Left kidney (tissue), 8 donors: ENCODE measurements around the gene CFAP69. TPM values are rescaled to one million over a fixed set of nuclear protein-coding genes. Genes with fewer than 3 reads are reported as not detected.

ENCODE experiments used
- DNase-seq: peaks from one replicate; pipeline ENCODE4 v3.0.0-alpha.2; 2013
- long read RNA-seq, 8 donors: transcript quantifications; one replicate each; lab custom pipeline, GENCODE V29; 2026
- polyA plus RNA-seq: library from polyadenylated mRNA; unstranded; fragments of 120-200 nt; gene quantifications from one replicate; pipeline ENCODE4 v1.2.1, GENCODE V29; 2013; ENCODE audit not compliant: insufficient read length

The CFAP69 gene, protein sequence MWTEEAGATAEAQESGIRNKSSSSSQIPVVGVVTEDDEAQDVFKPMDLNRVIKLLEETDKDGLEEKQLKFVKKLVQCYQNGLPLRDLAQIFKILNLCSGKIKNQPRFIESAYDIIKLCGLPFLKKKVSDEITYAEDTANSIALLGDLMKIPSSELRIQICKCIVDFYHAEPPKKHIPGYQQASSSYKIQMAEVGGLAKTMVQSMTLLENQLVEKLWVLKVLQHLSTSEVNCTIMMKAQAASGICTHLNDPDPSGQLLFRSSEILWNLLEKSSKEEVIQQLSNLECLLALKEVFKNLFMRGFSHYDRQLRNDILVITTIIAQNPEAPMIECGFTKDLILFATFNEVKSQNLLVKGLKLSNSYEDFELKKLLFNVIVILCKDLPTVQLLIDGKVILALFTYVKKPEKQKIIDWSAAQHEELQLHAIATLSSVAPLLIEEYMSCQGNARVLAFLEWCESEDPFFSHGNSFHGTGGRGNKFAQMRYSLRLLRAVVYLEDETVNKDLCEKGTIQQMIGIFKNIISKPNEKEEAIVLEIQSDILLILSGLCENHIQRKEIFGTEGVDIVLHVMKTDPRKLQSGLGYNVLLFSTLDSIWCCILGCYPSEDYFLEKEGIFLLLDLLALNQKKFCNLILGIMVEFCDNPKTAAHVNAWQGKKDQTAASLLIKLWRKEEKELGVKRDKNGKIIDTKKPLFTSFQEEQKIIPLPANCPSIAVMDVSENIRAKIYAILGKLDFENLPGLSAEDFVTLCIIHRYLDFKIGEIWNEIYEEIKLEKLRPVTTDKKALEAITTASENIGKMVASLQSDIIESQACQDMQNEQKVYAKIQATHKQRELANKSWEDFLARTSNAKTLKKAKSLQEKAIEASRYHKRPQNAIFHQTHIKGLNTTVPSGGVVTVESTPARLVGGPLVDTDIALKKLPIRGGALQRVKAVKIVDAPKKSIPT
- polyA plus RNA-seq = 22.5 TPM
- long read RNA-seq, donor 1, partial matches to known transcripts = 6 of 6 reads
- long read RNA-seq, donor 1, other reads (novel, unspliced or antisense) = 0 of 6 reads
- long read RNA-seq, donor 2, partial matches to known transcripts = 6 of 6 reads
- long read RNA-seq, donor 2, other reads (novel, unspliced or antisense) = 0 of 6 reads
- long read RNA-seq, donor 3 = 0 reads
- long read RNA-seq, donor 4 = 0 reads
- long read RNA-seq, donor 5, partial matches to known transcripts = 9 of 9 reads
- long read RNA-seq, donor 5, other reads (novel, unspliced or antisense) = 0 of 9 reads
- long read RNA-seq, donor 6 = 0 reads
- long read RNA-seq, donor 7, partial matches to known transcripts = 7 of 7 reads
- long read RNA-seq, donor 7, other reads (novel, unspliced or antisense) = 0 of 7 reads
- long read RNA-seq, donor 8, partial matches to known transcripts = 6 of 6 reads
- long read RNA-seq, donor 8, other reads (novel, unspliced or antisense) = 0 of 6 reads

DNA sequence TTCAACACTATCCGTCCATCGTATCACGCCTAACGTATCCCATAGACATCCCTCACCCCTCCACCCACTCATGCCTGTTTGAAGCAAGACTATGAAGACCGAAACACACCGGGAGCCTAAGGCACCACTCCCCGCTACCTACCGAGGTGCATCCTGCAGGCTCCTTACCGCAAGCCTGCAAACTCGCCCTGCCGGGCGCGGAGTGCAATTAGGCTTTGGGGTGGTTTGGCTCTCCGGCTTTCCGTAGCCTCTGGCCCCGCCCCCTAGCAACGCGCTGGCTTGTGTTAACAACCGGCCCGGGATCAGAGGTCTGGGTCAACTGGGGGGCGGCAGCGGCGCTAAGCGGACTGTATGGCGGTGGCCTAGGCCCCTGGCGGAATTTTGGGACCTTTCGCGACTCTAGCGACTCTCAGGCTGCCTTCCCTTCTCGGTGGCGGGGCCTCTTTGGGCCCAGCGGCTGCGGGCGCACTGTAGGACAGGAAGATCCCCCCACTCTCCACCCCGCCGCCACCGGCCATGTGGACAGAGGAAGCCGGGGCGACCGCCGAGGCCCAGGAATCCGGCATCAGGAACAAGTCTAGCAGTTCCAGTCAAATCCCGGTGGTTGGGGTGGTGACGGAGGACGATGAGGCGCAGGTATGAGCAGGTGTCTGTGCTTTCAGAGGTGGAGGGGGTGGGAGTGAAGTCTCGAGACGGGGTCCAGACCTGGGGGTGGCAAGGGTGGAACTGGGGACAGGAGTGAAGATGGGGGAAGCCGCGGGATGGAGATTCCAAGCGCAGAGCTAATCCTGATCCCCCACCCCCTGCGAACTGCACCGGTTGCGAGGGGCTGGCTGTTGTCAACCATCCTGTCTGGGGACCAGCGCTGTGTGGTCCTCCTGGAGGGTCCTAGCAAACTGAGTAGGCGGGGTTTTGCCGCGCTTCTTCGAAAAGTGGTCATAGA lies at the start of gene CFAP69:
CFAP69 (plus strand) TSS at position 266 of the 943 bp plus-strand sequence; CDS start at position 517, 251 bp downstream.
- peak; percentile 92 for DNase-seq

DNA sequence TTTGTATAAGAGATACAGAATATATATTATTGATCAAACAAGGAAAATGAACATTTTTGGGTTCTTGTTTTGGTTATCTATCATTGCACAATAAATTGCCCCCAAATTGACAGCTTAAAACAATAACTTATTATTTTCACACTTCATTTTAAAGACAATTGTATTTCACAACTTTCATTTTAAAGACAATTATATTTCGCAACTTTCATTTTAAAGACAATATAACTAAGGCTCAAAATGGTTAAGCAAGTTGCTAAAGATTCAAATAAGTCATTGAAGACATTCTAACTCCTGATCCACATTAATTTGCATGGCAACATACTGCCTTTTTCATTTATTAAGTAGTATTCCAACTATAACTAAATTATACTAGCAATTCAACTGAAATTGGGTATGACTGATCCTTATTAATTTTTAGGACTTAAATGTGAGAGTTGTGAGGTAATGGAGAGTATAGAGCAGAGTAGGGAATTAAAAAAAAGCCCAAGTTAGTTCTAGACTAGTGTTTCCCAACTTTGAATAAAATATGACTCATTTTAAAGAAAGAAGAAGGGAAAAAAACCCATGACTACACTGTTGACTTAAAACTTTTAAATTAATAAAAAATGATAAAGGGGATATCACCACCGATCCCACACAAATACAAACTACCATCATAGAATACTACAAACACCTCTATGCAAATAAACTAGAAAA lies 43.3 kb upstream of the CFAP69 start:
- no peak for DNase-seq

DNA sequence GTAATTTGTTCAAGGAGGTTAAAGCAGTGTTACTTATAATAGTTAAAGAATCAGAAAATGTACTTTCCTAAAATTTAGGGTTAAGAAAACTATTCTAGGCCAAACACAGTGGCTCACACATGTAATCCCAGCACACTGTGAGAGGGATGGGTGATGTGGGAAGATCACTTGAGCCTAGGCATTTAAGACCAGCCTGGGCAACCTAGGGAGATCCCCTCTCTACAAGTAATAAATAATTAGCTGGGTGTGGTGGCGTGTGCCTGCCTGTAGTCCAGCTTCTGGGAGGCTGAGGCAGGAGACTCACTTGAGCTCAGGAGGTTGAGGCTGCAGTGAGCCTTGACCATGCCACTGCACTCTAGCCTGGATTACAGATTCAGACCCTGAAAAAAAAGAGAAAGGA lies 37.0 kb upstream of the CFAP69 start:
- DNase-seq = no peak

DNA sequence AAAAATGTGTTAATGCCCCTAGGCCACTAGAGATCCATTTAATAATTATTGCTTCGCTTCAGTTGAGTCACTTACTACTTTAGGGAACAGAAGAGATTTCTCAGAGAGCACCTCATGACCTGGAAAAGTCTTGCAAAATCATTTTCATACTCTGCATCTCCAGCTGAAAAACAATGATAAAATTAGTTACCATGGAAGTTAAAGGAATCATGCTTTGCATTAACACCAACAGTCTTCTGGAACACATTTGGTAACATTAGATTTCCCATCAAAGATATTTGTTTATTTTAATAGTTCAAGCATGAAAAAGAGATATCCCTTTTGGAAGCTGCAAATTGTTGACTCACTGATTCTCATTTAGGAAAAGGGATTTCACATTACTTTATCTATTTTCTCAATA lies 35.2 kb upstream of the CFAP69 start:
- no peak for DNase-seq

DNA sequence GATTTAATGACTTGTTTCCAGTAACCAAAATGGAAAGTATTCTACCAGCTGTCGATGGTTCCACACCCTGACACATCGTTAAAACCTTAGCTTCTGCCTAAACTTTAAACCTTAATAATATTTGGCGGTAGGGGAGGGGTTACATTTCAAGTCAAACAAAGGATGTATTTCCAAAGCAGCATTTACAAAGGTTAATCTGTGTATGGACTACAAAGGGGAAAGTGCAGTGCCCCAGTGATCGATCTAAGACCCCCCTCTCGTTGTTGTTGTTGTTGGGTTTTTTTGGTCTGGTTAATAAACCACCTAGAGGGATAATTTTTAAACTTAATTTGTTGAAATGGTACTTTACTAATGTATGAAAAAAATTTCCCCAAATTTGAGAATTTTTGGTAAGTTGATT lies 34.5 kb upstream of the CFAP69 start:
- DNase-seq = no peak

DNA sequence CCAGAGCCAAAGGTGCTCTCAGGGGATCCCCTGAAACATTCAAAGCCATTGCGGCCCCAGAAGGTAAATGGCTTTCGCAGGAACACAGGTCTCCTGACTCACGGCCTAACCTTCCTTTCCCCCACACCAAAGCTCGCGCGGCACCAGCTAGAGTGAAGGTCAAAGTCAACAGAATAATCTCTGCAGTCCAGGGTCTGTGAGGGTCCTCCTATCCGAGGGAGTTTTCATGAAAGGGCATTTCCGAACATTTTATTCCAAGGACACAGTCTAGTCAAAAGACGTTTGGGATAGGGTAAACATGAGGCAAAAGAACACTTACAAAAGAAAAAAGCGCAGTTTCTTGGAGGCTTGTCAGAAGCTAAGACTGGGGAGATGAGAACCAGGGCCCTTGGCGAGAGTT lies 34.0 kb upstream of the CFAP69 start:
- peak; percentile 24 for DNase-seq

DNA sequence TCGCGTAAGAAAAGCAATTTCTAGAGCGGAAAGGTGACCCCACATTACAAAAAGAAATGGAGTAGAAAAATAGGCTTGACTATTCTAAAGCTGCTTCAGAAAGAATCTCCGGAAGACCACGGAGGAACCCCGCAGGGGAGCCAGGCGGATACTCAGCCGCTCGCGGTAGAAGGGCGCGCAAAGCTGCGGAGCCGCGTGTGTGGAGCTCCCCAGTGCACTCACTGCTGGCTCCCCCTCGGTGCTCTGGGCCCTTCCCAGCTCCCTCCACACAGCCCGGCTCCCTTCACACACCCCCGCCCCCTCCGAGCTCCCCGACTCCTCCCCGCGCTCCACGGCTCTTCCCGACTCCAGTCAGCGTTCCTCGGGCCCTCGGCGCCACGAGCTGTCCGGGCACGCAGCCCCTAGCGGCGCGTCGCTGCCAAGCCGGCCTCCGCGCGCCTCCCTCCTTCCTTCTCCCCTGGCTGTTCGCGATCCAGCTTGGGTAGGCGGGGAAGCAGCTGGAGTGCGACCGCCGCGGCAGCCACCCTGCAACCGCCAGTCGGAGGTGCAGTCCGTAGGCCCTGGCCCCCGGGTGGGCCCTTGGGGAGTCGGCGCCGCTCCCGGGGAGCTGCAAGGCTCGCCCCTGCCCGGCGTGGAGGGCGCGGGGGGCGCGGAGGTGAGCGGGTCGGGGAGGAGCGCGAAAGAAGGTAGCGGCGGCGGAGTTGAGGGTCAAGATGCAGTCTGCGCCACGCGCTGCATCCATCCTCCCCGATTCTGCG lies 33.4 kb upstream of the CFAP69 start, which contains the start of gene STEAP2:
STEAP2 (plus strand) TSS at position 350 of the 758 bp plus-strand sequence. CDS start 13,343 bp downstream, outside the sequence.
- DNase-seq = peak; percentile 88

DNA sequence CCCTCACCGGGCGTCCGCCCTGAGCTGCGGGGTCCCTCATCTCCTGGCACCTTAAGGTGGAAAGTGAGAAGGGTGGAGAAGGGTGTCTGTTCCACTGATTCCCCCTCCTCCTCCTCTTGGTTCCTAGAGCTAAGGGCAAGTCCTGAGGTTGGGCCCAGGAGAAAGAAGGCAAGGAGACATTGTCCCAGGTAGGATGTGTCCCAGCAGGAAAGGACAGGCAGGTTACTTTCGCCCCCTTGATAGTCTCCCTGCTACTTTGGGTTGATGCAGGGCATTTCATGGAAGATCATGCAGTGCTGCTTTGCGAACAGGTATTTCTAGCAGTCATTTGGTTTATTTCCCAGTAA lies 32.9 kb upstream of the CFAP69 start:
- no peak for DNase-seq

DNA sequence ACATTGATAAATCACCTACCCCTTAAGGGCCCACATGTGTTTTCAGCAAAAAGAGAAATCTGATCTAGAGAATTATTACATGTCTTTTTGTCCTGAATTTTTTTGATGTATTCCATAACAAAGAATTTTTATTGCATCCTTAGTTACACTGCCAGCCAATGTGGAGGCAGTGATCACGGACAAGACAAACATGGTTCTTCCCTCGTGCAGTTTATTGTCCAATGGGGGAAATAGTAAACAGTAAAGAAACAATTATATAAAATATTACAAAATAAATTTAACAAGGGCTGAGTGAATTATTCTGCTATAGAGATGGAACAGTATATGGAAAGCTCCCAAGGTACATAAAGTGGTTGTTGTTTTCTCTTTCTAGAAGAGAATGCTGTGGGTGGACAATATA lies 31.5 kb upstream of the CFAP69 start:
- no peak for DNase-seq

DNA sequence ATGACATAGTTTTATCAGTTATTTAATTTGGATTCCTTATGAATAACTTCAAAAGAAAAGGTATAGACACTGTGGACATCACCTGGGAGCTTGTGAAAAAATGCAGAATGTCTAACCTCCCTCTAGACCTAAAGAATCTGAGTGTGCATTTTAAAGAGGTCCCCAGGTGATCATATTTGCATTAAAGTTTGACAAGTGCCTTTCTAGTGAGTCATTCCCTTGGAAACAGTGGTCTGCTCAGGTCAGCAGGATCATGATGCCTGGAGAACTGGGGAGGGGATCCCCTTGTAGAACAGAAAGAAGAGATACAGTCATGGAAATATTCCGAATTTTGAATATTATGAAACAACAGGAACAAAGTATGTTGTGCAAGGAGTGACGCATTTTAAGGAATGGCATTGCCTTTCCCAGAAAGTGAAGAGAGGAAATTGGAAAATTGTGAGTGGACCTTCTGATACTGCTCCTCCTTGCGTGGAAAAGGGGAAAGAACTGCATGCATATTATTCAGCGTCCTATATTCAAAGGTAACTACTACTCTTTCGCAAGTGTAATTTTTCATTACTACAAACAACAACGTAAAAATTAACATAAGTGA lies 28.8 kb upstream of the CFAP69 start:
- DNase-seq = no peak

DNA sequence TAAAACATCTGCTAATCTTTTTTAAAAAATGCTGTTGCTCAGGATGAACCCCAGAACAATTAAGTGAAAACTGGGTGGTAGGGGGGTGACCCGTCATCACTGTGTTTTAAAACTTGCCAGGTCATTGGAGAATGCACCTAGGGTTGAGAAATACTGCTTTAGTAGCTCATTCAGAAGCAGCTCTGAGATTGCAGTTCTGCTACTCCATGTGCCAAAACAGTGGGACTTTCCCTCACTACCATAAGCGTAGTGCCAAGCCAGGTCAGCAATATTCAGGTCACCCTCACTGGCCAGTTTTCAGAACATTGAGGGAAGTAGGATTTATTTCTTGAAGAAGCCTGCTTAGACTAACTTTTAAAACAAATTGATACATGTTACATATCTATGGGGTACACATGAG lies 28.2 kb upstream of the CFAP69 start:
- no peak for DNase-seq

DNA sequence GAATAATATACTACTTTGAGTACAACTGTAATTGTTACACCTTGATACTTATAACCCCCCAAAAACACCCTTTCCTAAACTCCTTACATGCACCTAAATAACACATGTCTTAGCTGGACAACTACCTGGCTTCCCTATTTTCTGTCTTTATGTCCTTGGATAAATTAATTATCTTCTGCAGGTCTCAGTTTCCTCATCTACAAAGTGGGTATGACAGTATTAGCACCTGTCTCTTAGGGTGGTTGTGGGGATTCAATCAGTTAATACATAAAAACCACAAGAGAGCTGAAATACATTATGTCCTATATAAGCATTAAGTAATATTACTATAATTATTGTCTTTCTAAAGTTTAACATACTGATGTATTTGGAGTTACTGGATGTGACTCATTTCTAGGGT lies 22.6 kb upstream of the CFAP69 start:
- no peak for DNase-seq

DNA sequence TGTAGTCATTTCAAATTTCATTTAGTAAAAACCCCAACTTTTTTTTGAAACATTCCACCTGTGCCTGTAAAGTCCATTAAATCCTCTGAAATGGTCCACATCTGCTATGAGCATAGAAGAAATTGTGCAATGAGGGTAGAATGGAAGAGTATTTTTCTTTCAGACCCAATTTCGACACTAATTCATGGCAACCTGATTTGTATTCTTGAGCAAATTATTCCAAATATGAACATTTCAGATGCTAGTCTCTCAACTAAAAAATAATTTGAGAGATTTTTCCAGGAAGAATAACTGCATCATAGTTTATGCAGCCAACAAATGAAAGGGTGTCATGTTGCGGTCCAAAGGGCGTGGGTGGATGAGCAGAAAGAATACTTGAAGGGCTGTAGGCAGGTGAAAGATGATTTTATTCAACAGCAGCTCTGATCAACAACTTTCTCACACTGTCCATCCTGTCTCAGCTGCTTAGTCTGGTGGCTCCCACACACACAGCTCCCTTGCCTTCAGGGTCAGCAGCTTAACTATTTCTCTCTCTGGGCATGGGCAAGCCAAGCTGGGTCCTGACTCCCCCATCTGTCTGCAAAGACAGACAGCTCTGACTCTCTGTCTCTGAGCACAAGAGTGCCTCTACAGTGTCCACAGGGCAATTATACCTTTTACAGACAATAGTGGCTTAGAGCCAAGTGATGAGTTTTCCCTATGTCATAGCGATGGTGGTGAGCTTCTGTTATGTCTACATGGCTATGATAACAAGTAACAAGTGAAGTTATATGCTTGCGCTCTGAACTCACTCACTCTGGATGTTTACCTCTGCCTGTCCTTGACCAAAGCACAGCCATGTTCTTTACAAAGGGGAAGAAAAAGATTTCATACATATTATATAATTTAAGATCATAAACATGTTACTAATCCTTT lies 21.9 kb upstream of the CFAP69 start:
- DNase-seq = no peak

DNA sequence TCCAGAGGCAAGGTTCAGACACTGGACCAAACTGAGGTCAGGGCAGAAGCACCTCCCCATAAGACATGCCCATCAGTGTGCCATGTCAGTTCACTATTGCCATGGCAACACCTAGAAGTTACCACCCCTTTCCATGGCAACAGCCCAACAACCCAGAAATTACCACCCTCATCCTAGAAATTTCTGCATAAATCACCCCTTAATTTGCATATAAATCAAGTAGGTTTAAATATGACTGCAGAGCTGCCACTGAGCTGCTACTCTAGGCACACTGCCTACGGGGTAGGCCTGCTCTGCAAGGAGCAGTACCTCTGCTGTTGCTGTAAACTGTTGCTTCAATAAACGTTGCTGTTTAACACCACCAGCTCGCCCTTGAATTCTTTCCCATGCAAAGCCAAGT lies 20.8 kb upstream of the CFAP69 start:
- no peak for DNase-seq

DNA sequence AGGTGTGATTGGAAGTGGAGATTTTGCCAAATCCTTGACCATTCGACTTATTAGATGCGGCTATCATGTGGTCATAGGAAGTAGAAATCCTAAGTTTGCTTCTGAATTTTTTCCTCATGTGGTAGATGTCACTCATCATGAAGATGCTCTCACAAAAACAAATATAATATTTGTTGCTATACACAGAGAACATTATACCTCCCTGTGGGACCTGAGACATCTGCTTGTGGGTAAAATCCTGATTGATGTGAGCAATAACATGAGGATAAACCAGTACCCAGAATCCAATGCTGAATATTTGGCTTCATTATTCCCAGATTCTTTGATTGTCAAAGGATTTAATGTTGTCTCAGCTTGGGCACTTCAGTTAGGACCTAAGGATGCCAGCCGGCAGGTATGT lies 19.8 kb upstream of the CFAP69 start:
- no peak for DNase-seq

DNA sequence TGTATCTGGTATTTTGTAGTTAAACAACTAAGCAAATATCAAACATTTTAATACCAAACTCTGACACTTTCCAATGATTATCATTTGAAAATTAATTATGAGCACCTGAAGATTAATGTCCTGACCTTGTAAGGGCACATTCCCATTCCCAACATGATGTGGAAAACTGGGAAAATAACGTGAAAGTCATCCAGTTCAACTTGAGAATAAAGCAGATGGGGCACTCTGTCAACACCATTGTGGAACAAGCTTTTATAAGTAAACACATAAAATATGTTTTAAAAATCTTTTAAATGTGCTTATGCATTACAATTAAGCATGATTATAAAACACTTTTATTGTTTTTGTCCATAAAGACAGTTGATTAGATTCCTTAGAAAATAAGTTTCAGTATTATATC lies 19.4 kb upstream of the CFAP69 start:
- no peak for DNase-seq

DNA sequence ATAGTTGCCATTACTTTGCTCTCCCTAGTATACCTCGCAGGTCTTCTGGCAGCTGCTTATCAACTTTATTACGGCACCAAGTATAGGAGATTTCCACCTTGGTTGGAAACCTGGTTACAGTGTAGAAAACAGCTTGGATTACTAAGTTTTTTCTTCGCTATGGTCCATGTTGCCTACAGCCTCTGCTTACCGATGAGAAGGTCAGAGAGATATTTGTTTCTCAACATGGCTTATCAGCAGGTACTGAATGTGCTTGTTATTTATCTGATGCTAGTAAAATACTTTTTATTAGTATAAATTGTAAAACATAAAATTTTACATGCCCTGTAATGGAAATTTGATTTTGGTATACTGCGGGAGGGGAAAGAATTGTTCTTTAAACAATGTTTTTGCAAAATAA lies 17.7 kb upstream of the CFAP69 start:
- DNase-seq = no peak

DNA sequence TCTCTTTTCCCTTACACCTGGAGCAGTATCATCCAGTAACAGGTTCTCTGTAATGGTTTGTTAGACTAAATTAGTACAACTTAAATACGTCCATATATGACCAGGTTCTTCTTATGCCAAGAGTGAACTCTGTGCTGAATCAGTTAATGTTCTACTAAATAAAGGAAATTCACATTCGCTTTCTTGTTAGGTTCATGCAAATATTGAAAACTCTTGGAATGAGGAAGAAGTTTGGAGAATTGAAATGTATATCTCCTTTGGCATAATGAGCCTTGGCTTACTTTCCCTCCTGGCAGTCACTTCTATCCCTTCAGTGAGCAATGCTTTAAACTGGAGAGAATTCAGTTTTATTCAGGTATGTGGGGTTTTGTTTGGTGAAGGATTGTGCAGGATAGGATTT lies 15.3 kb upstream of the CFAP69 start:
- DNase-seq = no peak
